SK-N-SH (cell line): ENCODE measurements around the gene SFSWAP.

Experiments used
- CTCF ChIP-seq: fragments of 200-600 bp; sonication (generic); IDR thresholded peaks from 2 replicates; pipeline ENCODE4 v1.6.1; 2017; ENCODE audit warnings: antibody characterized with exemption, mild to moderate bottlenecking, moderate library complexity
- EP300 ChIP-seq, 2 experiments: IDR thresholded peaks; 2 replicates each; pipeline versions ENCODE4 v1.4.0 to v1.6.1; 2012; ENCODE audit warnings: borderline replicate concordance in 1 of 2, low read depth in 1 of 2, low read length in 1 of 2
- MXI1 ChIP-seq: IDR thresholded peaks from 2 replicates; pipeline ENCODE4 v1.6.1; 2012; ENCODE audit warnings: mild to moderate bottlenecking, low read depth, low read length, improper control_type of control experiment
- POLR2AphosphoS5 ChIP-seq: IDR thresholded peaks from 2 replicates; pipeline ENCODE4 v1.6.1; 2012; ENCODE audit warnings: low read depth, low read length
- RFX5 ChIP-seq: IDR thresholded peaks from 2 replicates; pipeline ENCODE4 v1.6.1; 2012; ENCODE audit warnings: mild to moderate bottlenecking, improper control_type of control experiment, low read length

DNA sequence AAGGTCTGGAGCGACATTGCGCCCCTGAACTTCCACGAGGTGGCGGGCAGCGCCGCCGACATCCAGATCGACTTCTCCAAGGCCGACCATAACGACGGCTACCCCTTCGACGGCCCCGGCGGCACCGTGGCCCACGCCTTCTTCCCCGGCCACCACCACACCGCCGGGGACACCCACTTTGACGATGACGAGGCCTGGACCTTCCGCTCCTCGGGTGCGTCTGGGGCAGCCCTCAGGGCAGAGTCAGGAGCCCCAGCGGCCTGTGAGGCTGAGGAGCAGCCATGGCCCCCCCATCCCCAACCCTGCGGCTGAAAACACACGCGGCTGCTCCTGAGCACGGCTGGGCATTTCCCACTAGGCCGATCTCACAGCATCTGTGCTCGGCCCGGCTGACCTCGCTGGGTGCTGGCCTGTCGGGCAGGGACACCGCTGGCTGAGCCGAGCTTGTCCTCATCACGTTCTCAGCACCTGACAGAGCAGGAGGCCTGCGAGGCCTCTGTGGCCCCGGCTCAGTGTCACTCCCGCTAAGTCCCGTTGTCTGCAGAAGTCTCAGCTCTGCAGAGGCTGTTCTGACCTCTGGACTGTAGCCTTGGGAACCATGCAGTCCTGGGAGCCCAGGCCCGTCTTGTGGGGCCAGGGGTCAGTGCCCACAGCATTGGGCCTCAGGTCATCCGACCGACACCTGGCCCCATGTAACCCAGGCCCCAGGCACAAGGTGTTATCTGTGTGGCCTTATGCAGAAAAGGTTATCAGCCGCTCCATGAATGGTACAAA lies 129.9 kb downstream of the SFSWAP start:
- TF ChIP-seq MXI1 (no peak), RFX5 (no peak), CTCF (no peak), EP300 (IDR thresholded peaks at IDR 0.05; ENCODE audit: borderline replicate concordance in 1 of 2, low read depth in 1 of 2, low read length in 1 of 2) (no peak), POLR2AphosphoS5 (no peak)
